Osteoblast (primary cell): ENCODE results near the gene DLG5. TPM values are rescaled to one million over a fixed set of nuclear protein-coding genes. Genes with fewer than 3 reads are reported as not detected.

Source experiments
- DNase-seq: peaks from one replicate; pipeline ENCODE4 v3.0.0; 2011; ENCODE audit warnings: low spot score, mixed read lengths; ENCODE audit not compliant: insufficient read length; ENCODE audit errors: missing footprints
- H2AFZ ChIP-seq: 2 replicates; pipeline ENCODE4 v1.6.0; 2011; ENCODE audit warnings: mild to moderate bottlenecking, low read length
- H3K27ac ChIP-seq: 2 replicates; pipeline ENCODE4 v1.5.1; 2011; ENCODE audit warnings: mild to moderate bottlenecking, low read depth, low read length, moderate library complexity
- H3K27me3 ChIP-seq: 2 replicates; pipeline ENCODE4 v1.6.0; 2012; ENCODE audit warnings: mild to moderate bottlenecking, control low read depth, inconsistent platforms, low read length, moderate library complexity; ENCODE audit not compliant: insufficient read depth
- H3K36me3 ChIP-seq: 2 replicates; pipeline ENCODE4 v1.5.1; 2011; ENCODE audit warnings: mild to moderate bottlenecking, low read length, control low read depth, moderate library complexity; ENCODE audit not compliant: insufficient read depth
- H3K4me1 ChIP-seq: 2 replicates; pipeline ENCODE4 v1.5.1; 2011; ENCODE audit warnings: mild to moderate bottlenecking, low read length, control low read depth, moderate library complexity; ENCODE audit not compliant: insufficient read depth
- H3K4me2 ChIP-seq: 2 replicates; pipeline ENCODE4 v1.6.0; 2011; ENCODE audit warnings: mild to moderate bottlenecking, low read length; ENCODE audit not compliant: insufficient read depth
- H3K4me3 ChIP-seq: fragments of 200-600 bp; sonication (generic); 3 replicates; pipeline ENCODE4 v1.5.1; 2012; ENCODE audit warnings: mild to moderate bottlenecking, low read length, inconsistent platforms; ENCODE audit not compliant: insufficient read depth
- H3K79me2 ChIP-seq: 2 replicates; pipeline ENCODE4 v1.6.0; 2012; ENCODE audit warnings: mild to moderate bottlenecking, low read length, control low read depth, inconsistent platforms; ENCODE audit not compliant: insufficient read depth
- H3K9me3 ChIP-seq: 2 replicates; pipeline ENCODE4 v1.5.1; 2011; ENCODE audit warnings: low read depth, low read length, control low read depth
- H4K20me1 ChIP-seq: 2 replicates; pipeline ENCODE4 v1.6.0; 2012; ENCODE audit warnings: mild to moderate bottlenecking, low read length, control low read depth; ENCODE audit not compliant: insufficient read depth
- total RNA-seq: library from RNA; depleted of rRNA; stranded (reverse); fragments of >200 nt; gene quantifications from 2 replicates; pipeline ENCODE4 v1.2.3, GENCODE V29; 2012
- TF ChIP-seq, protein P1 (sequence below): IDR thresholded peaks from 2 replicates; pipeline ENCODE4 v1.5.1; 2011; ENCODE audit warnings: mild to moderate bottlenecking, low read depth, low read length, moderate library complexity; ENCODE audit errors: extremely low read depth

The DLG5 gene
- total RNA-seq, 1 donor, result 51.4 TPM

GRCh38 chr10:77804371-77804770, 122.2 kb downstream of the DLG5 start:
- peaks cover 4% of the 10 kb centered on the region for H4K20me1 ChIP-seq
- H3K27me3 ChIP-seq, result no peaks in the 10 kb centered on the region
- no peaks in the 10 kb centered on the region for H3K9me3 ChIP-seq
- peaks cover 26% of the 10 kb centered on the region for H3K36me3 ChIP-seq
- peaks cover 20% of the 10 kb centered on the region for H3K4me1 ChIP-seq
- H2AFZ ChIP-seq, result no peak overlapping the region
- H3K79me2 ChIP-seq, result no peaks in the 10 kb centered on the region
- H3K4me2 ChIP-seq, result no peak overlapping the region
- no peak for DNase-seq
- TF ChIP-seq, protein P1, sequence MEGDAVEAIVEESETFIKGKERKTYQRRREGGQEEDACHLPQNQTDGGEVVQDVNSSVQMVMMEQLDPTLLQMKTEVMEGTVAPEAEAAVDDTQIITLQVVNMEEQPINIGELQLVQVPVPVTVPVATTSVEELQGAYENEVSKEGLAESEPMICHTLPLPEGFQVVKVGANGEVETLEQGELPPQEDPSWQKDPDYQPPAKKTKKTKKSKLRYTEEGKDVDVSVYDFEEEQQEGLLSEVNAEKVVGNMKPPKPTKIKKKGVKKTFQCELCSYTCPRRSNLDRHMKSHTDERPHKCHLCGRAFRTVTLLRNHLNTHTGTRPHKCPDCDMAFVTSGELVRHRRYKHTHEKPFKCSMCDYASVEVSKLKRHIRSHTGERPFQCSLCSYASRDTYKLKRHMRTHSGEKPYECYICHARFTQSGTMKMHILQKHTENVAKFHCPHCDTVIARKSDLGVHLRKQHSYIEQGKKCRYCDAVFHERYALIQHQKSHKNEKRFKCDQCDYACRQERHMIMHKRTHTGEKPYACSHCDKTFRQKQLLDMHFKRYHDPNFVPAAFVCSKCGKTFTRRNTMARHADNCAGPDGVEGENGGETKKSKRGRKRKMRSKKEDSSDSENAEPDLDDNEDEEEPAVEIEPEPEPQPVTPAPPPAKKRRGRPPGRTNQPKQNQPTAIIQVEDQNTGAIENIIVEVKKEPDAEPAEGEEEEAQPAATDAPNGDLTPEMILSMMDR, result no peak
- H3K4me3 ChIP-seq, result no peak overlapping the region
- no peak overlapping the region for H3K27ac ChIP-seq

GRCh38 chr10:77801474-77802161, 124.9 kb downstream of the DLG5 start:
- Histone ChIP-seq H3K36me3 (peaks cover 28% of the 10 kb centered on the region), H3K4me1 (peaks cover 28% of the 10 kb centered on the region), H3K27ac (peak overlapping the region; percentile 19), H3K9me3 (no peaks in the 10 kb centered on the region), H3K79me2 (no peaks in the 10 kb centered on the region), H2AFZ (no peak overlapping the region), H4K20me1 (peaks cover 4% of the 10 kb centered on the region), H3K4me3 (no peak overlapping the region), H3K27me3 (no peaks in the 10 kb centered on the region), H3K4me2 (peak overlapping the region; percentile 14)
- TF ChIP-seq, protein P1, result no peak
- peak; percentile 88 for DNase-seq

DNA sequence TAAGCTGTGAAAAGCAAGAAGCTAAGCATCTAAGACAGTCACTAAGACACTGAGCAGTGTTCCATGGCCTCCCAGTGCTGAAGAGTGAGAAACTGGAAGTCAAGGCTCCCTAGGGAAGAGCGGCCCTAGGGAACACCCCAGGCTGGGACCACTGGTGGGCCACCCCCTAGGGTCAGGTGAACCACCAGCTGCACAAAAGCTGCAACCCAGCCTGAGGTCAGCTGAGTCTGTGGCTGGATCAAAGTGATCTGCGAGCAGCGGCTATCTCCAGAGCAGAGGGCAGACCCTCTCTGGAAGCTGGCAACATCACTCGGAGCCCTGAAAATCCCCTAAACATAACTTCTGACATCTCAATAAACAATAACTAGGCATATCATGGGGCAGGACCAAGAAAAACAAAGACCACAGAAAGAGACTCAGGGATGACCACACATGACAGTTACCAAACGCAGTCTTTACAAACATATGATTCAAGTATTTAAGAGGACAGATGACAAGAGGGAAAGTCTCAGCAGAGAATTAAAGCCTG, 125.8 kb downstream of the DLG5 start:
- Histone ChIP-seq H3K4me3 (no peak overlapping the region), H3K27me3 (no peaks in the 10 kb centered on the region), H3K9me3 (no peaks in the 10 kb centered on the region), H3K4me1 (peaks cover 28% of the 10 kb centered on the region), H3K4me2 (no peak overlapping the region), H2AFZ (no peak overlapping the region), H3K36me3 (peaks cover 26% of the 10 kb centered on the region), H3K27ac (no peak overlapping the region), H3K79me2 (no peaks in the 10 kb centered on the region), H4K20me1 (peaks cover 4% of the 10 kb centered on the region)
- peak; percentile 80 for DNase-seq
- TF ChIP-seq, protein P1, result no peak

- TF ChIP-seq, protein P1, result no peak
- no peak overlapping the region for H3K4me2 ChIP-seq
- no peaks in the 10 kb centered on the region for H3K27me3 ChIP-seq
- H3K36me3 ChIP-seq, result peaks cover 24% of the 10 kb centered on the region
- no peak for DNase-seq
- H3K79me2 ChIP-seq, result no peaks in the 10 kb centered on the region
- no peaks in the 10 kb centered on the region for H3K9me3 ChIP-seq
- peaks cover 4% of the 10 kb centered on the region for H4K20me1 ChIP-seq
- H3K4me3 ChIP-seq, result no peak overlapping the region
- H3K4me1 ChIP-seq, result peaks cover 28% of the 10 kb centered on the region
- H2AFZ ChIP-seq, result no peak overlapping the region
- H3K27ac ChIP-seq, result no peak overlapping the region
Measured at GRCh38 chr10:77800320-77800719, 126.2 kb downstream of the DLG5 start.
